ENCODE data around the gene RGS6. TPM values are rescaled to one million over a fixed set of nuclear protein-coding genes. Genes with fewer than 3 reads are reported as not detected.

Gene RGS6
- total RNA-seq, 2 donors from 2014 or later: 0.15 to 0.45 TPM

DNA sequence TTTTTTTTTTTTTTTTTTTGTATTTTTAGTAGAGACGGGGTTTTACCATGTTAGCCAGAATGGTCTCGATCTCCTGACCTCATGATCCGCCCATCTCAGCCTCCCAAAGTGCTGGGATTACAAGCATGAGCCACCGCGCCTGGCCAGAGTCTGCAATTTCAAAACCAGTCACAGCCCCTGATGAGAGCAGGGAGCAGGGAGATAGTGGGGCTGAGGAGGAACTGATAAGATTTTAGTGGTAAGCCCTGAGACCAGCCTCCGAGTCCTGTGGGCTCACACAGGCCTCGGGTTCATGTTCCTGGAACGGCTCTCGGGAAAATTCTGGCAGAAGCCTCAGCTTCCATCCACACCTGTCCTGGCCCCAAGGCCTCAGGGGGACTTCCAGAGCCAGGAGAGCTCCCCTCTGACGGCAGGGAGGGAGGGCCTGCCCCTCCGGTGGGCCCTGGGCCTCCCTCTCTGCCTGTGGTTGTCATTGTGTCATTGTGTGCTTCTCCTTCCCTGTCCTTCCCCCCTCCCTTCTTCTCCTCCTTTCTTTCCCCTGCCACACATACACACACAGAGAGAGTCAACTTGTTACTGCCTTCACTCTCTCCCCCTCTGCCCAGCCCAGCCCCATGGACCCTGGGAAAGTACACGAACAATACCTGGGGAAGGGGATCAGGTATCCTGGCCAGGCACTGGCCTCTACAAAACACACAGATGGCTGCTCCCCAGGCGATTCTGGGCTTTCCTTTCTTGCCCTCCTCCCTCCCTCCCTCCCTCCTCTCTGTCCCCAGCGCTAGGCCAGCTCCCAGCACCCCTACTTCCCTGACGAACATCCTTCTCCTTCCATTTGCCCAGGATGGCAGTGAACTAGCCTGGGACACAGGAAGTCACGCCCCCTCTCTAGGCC, 667.6 kb downstream of the RGS6 start:
- Histone ChIP-seq H3K4me1 (no peaks in the 10 kb centered on the region), H3K36me3 (no peaks in the 10 kb centered on the region), H3K9me3 (no peaks in the 10 kb centered on the region), H3K4me3 (no peak overlapping the region), H3K9ac (ENCODE audit: low read depth in 2 of 2, low read length in 2 of 2) (no peak overlapping the region), H3K27me3 (no peaks in the 10 kb centered on the region), H3K27ac (no peak overlapping the region)
- no peak for DNase-seq
- intact Hi-C loops (cut with DNase I): no loop called here
- TF ChIP-seq, protein P1, sequence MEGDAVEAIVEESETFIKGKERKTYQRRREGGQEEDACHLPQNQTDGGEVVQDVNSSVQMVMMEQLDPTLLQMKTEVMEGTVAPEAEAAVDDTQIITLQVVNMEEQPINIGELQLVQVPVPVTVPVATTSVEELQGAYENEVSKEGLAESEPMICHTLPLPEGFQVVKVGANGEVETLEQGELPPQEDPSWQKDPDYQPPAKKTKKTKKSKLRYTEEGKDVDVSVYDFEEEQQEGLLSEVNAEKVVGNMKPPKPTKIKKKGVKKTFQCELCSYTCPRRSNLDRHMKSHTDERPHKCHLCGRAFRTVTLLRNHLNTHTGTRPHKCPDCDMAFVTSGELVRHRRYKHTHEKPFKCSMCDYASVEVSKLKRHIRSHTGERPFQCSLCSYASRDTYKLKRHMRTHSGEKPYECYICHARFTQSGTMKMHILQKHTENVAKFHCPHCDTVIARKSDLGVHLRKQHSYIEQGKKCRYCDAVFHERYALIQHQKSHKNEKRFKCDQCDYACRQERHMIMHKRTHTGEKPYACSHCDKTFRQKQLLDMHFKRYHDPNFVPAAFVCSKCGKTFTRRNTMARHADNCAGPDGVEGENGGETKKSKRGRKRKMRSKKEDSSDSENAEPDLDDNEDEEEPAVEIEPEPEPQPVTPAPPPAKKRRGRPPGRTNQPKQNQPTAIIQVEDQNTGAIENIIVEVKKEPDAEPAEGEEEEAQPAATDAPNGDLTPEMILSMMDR (IDR thresholded peaks at IDR 0.05): no peak

DNA sequence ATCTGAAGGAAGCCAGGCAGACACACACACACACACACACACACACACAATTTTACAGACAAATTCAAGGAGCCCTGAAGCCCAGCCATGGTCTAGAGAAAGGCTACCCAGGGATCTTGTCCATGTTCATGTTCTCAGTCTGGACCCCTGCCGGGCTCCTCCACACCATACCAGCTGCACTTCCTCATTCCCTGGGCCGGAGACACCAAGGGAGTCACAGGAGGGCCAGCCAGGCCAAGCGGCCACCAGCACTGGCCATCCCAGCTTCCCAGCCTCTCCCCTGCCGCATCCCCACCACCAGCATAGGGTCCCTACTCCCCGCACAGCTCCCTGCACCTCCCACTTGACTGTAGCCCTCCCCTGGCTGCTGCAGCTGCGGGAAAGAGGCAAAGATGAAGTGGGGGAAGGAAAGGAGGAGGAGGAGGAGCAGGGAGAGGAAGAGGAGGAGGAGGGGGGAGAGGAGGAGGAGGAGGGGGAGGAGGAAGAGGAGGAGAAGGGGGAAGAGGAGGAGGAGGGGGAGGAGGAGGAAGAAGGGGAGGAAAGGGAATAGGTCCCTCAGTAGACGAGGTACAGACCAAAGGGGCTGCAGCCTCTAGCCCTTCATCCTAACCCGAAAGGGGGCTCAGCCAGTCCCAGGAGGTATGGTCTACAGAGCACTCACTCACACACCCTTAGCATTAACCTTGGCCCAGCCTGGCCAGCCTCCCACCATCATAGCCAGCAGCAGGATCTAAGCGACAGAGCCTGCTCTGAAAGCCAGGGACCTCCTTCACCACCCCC, 668.5 kb downstream of the RGS6 start:
- no peaks in the 10 kb centered on the region for H3K4me1 ChIP-seq
- H3K9ac ChIP-seq (ENCODE audit: low read depth in 2 of 2, low read length in 2 of 2): no peak overlapping the region
- no peak overlapping the region for H3K4me3 ChIP-seq
- DNase-seq: no peak
- no peak overlapping the region for H3K27ac ChIP-seq
- H3K36me3 ChIP-seq: no peaks in the 10 kb centered on the region
- TF ChIP-seq, protein P1 (IDR thresholded peaks at IDR 0.05): no peak
- no peaks in the 10 kb centered on the region for H3K27me3 ChIP-seq
- intact Hi-C loops (cut with DNase I): no loop called here
- no peaks in the 10 kb centered on the region for H3K9me3 ChIP-seq

DNA sequence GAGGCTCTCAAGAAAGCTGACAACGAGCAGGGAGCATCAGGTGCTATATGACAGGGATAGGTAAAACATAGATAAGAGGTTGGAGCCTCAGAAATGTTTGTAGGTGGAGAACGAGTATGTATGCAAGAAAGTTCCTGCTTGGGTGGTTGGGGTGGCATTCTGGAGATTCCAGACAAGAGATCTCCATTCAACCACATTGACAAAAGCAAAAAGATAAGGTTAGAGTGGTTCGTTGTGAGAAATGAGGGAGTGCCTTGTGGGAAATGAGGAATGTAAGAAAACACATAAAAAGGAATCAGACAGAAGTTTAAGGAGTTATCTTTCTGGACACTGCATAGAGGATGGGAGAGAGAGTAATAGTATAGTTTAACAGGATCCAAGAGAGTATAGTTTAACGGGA, 671.4 kb downstream of the RGS6 start:
- H3K27ac ChIP-seq: no peak overlapping the region
- no peaks in the 10 kb centered on the region for H3K9me3 ChIP-seq
- H3K36me3 ChIP-seq: no peaks in the 10 kb centered on the region
- TF ChIP-seq, protein P1 (IDR thresholded peaks at IDR 0.05): no peak
- no peak for DNase-seq
- intact Hi-C loops (cut with DNase I): no loop called here
- no peaks in the 10 kb centered on the region for H3K27me3 ChIP-seq
- H3K9ac ChIP-seq (ENCODE audit: low read depth in 2 of 2, low read length in 2 of 2): no peak overlapping the region
- H3K4me3 ChIP-seq: no peak overlapping the region
- no peaks in the 10 kb centered on the region for H3K4me1 ChIP-seq

GRCh38 chr14:72604133-72604532, 671.9 kb downstream of the RGS6 start:
- TF ChIP-seq, protein P1 (IDR thresholded peaks at IDR 0.05): no peak
- Histone ChIP-seq H3K36me3 (no peaks in the 10 kb centered on the region), H3K27me3 (no peaks in the 10 kb centered on the region), H3K9ac (ENCODE audit: low read depth in 2 of 2, low read length in 2 of 2) (no peak overlapping the region), H3K4me3 (no peak overlapping the region), H3K4me1 (no peaks in the 10 kb centered on the region), H3K27ac (no peak overlapping the region), H3K9me3 (no peaks in the 10 kb centered on the region)
- DNase-seq: no peak
- intact Hi-C loops (cut with DNase I): no loop called here

- Histone ChIP-seq H3K27me3 (no peaks in the 10 kb centered on the region), H3K4me1 (no peaks in the 10 kb centered on the region), H3K9ac (ENCODE audit: low read depth in 2 of 2, low read length in 2 of 2) (no peak overlapping the region), H3K4me3 (no peak overlapping the region), H3K36me3 (no peaks in the 10 kb centered on the region), H3K27ac (no peak overlapping the region), H3K9me3 (no peaks in the 10 kb centered on the region)
- TF ChIP-seq, protein P1 (IDR thresholded peaks at IDR 0.05): no peak
- intact Hi-C loops (cut with DNase I): no loop called here
- DNase-seq: peak; percentile 6
Observed at GRCh38 chr14:72605096-72605920, 673.1 kb downstream of the RGS6 start.

All from colonic mucosa (tissue), 4 donors.